Inflammatory macrophage treated with lipopolysaccharide for 1 hour (primary cell): Measurements from ENCODE around the gene MORF4L1.
"Not testable (repeated sequence)": the region's sequence is repeated elsewhere in the genome, so short reads cannot be mapped to it uniquely, and the experiment has no call there.

ENCODE experiments used
- DNase-seq, 2 donors: peaks; one replicate each; pipeline ENCODE4 v3.0.0-alpha.2; 2020 to 2022

MORF4L1 gene

GRCh38 chr15:78902281-78903032 is 29.8 kb downstream of the MORF4L1 start:
- DNase-seq, result not testable (repeated sequence)

GRCh38 chr15:78904599-78905358 is 32.1 kb downstream of the MORF4L1 start:
- no peak for DNase-seq

GRCh38 chr15:78906316-78906620 is 33.6 kb downstream of the MORF4L1 start:
- DNase-seq, result no peak

GRCh38 chr15:78907577-78907976 is 34.9 kb downstream of the MORF4L1 start:
- DNase-seq, result no peak

- DNase-seq, result no peak
Measured at GRCh38 chr15:78909160-78909695, 36.5 kb downstream of the MORF4L1 start.

DNA sequence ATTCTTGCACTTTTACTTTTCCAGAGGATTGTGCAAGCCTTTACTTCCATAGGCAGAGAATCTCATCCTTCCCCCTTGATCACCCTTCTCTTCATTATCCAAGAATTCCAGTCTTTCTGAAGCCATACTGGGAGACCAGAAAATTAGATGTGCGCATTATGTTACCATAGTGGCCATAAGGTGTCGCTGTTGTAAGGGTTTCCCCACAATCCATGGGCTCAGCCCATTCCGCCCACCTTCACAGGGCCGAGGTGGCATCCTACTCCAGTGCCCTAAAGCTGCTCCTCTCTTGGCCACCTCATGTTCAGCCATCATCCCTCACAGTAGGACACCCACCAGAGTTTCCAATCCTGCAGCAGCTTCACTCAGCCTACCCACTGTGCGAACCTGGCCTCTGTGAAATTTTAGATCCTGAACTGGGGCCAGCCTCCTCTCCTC is 37.1 kb downstream of the MORF4L1 start:
- peak; percentile 35 to 67 for DNase-seq

GRCh38 chr15:78910271-78910670 is 37.6 kb downstream of the MORF4L1 start:
- no peak for DNase-seq

DNA sequence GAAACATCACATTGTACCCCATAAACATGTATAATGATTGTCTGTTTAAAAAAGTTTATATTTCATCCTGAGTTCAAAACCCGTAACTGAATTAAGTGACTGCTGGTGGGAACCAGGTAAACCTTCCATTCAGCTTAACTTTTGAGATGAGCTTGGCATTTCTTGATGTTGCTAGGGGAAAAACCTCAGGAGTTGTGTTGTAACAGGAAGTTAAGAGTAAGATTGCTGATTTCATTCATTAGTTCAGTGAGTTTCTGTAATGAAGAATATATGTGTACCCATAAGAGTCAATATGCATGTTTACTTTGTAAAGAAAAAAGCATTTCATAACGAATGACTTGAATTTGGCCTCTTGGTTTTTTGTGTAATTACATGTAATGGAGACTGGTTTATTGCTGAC is 39.6 kb downstream of the MORF4L1 start:
- peak in 1 of 2 donors; percentile 27 for DNase-seq

- DNase-seq, result no peak
Measured at GRCh38 chr15:78913012-78913411, 40.3 kb downstream of the MORF4L1 start.

- peak; percentile 20 to 60 for DNase-seq
Measured at GRCh38 chr15:78914027-78914764, 41.5 kb downstream of the MORF4L1 start.

DNA sequence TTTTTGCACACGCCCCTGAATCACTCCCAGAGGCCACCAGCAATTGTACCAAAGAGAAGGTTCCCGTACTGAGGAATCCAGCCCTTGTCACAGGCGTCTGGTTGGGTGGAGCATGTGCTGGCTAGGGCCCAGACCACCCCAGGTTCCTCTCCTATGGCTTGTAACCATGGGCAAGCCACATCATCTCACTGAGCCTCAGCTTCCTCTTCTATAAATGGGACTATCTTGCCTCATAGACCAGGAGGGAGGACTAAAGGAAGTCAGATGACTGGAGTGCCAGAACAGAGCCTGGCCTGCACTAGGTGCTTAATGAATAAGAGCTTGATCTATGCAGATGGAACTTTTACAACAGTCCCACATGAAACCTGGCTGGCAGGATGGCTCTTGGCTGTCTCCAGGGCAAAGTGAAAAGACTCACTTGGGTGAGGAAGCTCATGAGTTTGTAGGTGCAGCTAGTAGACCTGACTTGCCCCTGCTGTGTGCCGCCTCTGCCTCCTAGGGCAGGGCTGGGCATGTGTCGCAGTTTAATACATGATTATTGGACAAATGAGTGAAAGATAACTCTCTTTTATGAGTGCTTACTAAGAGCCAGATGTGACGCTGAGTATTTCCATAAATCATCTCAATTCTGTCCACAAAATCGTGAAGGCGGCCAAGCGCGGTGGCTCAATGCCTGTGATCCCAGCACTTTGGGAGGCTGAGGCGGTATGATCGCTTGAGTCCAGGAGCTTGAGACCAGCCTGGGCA is 42.8 kb downstream of the MORF4L1 start:
- peak; percentile 88 to 95 for DNase-seq

DNA sequence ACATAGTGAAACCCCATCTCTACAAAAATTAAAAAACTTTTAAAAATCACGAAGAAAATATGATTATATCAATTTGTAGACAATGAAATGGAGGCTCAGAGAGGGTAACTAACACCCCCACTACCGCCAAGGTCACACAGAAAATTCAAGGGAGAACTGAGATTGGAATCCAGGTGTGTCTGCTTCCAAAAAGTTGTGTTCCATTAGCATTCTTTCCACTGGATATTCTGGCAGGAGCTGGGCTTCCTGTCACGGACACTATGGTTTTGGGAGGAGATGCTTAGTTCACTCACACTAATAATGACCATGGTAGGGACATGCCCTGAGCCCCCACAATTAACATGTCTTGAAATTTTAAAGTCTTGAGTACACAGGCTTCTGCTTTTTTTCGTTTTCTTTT is 43.4 kb downstream of the MORF4L1 start:
- no peak for DNase-seq

DNA sequence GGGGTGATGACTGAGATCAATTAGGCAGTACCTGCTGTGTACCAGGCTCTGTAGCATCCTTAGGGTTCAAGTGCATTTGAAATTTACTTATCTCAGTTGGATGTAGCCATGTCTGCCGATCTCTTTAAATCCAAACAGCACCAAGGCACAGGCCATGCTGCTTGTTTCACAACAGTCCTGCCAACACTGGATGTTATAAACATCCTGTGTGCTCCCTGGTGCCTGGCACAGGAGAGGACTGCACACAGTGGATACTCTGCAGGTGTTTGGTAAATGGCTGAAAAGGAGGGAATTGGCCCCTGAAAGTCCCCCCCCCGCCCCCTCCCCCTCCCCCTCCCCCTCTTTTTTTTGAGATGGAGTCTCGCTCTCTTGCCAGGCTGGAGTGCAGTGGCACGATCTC is 45.2 kb downstream of the MORF4L1 start:
- DNase-seq, result no peak

GRCh38 chr15:78921517-78921916 is 48.8 kb downstream of the MORF4L1 start:
- DNase-seq, result no peak

- no peak for DNase-seq
Measured at GRCh38 chr15:78921940-78922339, 49.2 kb downstream of the MORF4L1 start.

DNA sequence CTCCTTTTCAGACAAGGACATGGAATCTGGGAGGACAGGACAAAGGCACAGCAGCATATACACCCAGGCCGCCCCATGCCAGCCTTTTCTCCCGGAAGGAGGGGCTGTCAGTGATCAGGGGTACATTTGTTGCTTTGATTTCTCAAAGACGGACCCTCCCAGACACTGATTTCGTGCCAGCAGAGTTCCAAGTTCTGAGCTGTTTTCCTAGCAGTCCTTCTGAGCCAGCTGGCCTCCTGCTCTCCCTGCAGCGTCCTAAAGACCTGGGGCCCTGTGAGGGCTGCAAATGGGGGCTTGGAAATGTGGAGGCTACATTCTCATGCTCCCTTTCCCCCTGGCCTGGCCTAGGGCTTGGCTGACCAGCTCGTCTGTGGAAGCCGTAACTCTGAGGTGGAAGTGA is 49.8 kb downstream of the MORF4L1 start:
- DNase-seq, result no peak

DNA sequence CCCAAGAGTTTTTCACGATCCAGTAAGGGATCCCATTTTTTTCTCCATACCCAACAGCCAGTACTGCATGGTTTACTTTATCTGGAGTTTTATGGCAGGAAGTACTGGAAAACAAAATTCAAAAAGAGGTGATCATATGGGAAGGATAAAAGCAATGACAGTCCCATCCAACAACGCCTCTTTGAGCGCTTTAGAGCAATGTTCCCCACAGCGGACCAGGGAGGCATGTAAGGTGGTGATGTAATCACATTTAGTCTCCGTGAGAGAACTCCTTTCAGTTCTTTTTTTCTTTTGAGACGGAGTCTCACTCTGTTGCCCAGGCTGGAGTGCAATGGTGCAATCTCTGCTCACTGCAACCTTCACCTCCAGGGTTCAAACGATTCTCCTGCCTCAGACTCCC is 50.3 kb downstream of the MORF4L1 start:
- peak in 1 of 2 donors; percentile 39 for DNase-seq

DNA sequence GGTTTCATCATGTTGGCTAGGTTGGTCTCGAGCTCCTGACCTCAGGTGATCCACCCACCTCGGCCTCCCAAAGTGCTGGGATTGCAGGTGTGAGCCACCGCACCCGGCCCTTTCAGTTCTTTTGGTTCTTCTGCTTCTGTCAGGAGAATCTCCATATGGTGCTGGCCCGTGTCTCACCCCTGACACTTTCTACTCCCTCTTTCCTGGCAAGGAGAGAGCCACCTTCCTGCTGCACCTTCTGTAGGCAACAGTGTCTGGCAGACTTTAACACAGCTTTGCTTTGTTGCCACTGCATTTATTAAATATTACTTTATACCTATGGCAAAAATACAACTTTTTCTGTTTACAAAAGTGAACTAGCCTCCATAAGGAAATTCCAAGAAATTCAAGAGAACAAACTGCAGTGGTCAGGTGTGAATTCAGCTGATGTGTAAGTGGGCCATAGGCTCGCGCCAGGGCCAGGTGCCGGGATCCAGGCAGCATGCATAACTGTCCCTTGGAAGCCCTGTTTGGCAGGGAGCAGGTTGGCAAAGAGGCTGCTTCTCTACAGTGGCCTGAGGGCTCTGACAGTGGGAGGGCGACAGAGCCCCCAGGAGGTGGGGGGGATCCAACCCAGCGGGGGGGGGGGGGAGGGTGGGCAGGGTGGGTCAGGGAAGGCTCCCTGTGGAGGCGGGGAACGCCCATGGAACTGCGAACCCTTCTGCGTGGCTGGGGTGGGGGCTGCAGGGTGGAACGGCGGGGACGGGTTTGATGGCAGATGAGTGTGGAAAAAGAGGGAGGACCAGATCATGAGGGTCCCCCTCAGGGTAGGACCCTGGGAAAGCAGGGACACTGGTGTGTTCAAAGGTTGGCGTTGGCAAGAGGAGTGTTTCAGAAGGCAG is 51.0 kb downstream of the MORF4L1 start:
- DNase-seq, result no peak

- no peak for DNase-seq
Measured at GRCh38 chr15:78925076-78925624, 52.5 kb downstream of the MORF4L1 start.

GRCh38 chr15:78925956-78926743 is 53.5 kb downstream of the MORF4L1 start:
- no peak for DNase-seq
